IPS DF 4.7 (cell line): ENCODE results near the gene ACTR8.

Source experiments
- DNase-seq: peaks from one replicate; pipeline ENCODE4 v3.0.0-alpha.2; 2013; ENCODE audit warnings: low spot score; ENCODE audit errors: extremely low read depth

ACTR8 gene

DNA sequence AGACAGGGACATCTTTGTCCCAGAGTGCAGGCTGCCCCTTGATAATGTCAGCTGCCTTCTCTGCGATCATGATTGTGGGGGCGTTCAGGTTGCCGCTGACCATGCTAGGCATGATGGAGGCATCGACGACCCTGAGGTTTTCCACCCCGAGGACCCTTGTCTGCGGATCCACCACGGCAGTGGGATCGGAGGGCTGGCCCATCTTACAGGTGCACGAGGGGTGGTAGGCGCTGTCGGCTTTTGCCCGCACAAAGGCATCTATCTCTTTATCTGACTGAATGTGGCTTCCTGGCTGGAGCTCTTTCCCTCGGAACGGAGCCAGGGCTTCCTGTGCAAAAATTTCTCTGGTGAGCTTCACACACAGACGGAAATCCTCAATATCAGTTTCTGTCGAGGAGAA, 64.1 kb downstream of the ACTR8 start:
- DNase-seq = no peak

DNA sequence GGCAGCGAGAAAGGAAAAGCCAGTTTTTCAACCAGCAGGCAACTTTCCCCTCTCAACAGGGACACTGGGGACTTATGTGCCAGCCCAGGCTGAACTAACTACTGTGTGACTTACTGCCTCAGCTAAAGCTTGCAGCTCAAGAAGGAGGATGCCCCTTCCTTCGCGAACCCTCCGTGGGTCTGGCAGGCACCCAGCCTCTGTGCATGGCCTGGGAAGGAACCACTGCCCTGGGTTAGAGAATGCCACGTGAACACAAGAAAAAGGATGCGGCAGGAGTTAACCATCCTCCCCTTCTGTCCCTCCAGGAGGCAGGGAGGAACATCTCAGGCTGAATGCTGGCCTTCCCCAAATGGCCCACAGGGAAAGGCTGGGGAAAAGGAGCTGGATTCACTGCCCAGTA, 64.7 kb downstream of the ACTR8 start:
- DNase-seq = no peak
